ENCODE results near the gene PRKAG2. TPM values are rescaled to one million over a fixed set of nuclear protein-coding genes. Genes with fewer than 3 reads are reported as not detected.

PRKAG2 gene
- polyA plus RNA-seq, 1 of the 3 experiments (the other 2 are of a cell fraction): 51.6 TPM

GRCh38 chr7:151550656-151551286, 326.1 kb downstream of the PRKAG2 start:
- no peak for DNase-seq
- H3K9me3 ChIP-seq: no peaks in the 10 kb centered on the region
- no peak overlapping the region for H3K9ac ChIP-seq
- H2AFZ ChIP-seq (ENCODE audit: low read depth): no peak overlapping the region
- CTCF ChIA-PET: interaction anchor here (1.0 kb wide), 1 partner anchor 31 kb away, joined by 5 read pairs; the partner anchor contains the start of gene RHEB
- no peaks in the 10 kb centered on the region for H3K79me2 ChIP-seq (ENCODE audit: insufficient read depth)
- no peaks in the 10 kb centered on the region for H4K20me1 ChIP-seq (ENCODE audit: insufficient read depth)
- peaks cover 0 to 2% of the 10 kb centered on the region in 2 experiments; a peak in 2 of 4 replicates for H3K4me1 ChIP-seq (ENCODE audit: control insufficient read depth in 1 of 2, insufficient read depth in 2 of 2, low read depth in 1 of 2, low read length in 1 of 2)
- H3K9me2 ChIP-seq: no peaks in the 10 kb centered on the region
- no peaks in the 10 kb centered on the region for H3F3A ChIP-seq (replicated peaks; ENCODE audit: insufficient read depth)
- 43% methylated on average over 3 of the region's 3 CpGs for whole genome bisulfite sequencing (ENCODE audit: low lambda C conversion rate)
- no peak overlapping the region for H3K4me2 ChIP-seq
- H3K27me3 ChIP-seq (ENCODE audit: insufficient read depth): no peaks in the 10 kb centered on the region; the same call in 1 of the 2 replicates
- no peak overlapping the region for H3K27ac ChIP-seq (ENCODE audit: low read depth in 2 of 2, low read length in 1 of 2)
- no peaks in the 10 kb centered on the region for H3K36me3 ChIP-seq (replicated peaks in 1 of 2; ENCODE audit: control insufficient read depth in 1 of 2, insufficient read depth in 2 of 2, low read length in 1 of 2)
- no peak for TF ChIP-seq JUND (IDR thresholded peaks at IDR 0.05)
- TF ChIP-seq POLR2AphosphoS5 (IDR thresholded peaks at IDR 0.05; ENCODE audit: low read depth, low read length): no peak
- no peak for TF ChIP-seq TEAD4 (IDR thresholded peaks at IDR 0.05; ENCODE audit: borderline replicate concordance, insufficient read depth)
- no peak for TF ChIP-seq FOXM1 (IDR thresholded peaks at IDR 0.05; ENCODE audit: low read depth)
- no peak for TF ChIP-seq SMC3 (IDR thresholded peaks at IDR 0.05; ENCODE audit: low read depth, low read length)
- TF ChIP-seq, protein P1, sequence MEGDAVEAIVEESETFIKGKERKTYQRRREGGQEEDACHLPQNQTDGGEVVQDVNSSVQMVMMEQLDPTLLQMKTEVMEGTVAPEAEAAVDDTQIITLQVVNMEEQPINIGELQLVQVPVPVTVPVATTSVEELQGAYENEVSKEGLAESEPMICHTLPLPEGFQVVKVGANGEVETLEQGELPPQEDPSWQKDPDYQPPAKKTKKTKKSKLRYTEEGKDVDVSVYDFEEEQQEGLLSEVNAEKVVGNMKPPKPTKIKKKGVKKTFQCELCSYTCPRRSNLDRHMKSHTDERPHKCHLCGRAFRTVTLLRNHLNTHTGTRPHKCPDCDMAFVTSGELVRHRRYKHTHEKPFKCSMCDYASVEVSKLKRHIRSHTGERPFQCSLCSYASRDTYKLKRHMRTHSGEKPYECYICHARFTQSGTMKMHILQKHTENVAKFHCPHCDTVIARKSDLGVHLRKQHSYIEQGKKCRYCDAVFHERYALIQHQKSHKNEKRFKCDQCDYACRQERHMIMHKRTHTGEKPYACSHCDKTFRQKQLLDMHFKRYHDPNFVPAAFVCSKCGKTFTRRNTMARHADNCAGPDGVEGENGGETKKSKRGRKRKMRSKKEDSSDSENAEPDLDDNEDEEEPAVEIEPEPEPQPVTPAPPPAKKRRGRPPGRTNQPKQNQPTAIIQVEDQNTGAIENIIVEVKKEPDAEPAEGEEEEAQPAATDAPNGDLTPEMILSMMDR (IDR thresholded peaks at IDR 0.05): no peak
- TF ChIP-seq USF1 (IDR thresholded peaks at IDR 0.05; ENCODE audit: borderline replicate concordance, low read depth): no peak
- no peak for TF ChIP-seq TCF12 (IDR thresholded peaks at IDR 0.05)
- no peak for TF ChIP-seq YY1 (IDR thresholded peaks at IDR 0.05; ENCODE audit: low read depth)
- no peak for TF ChIP-seq PBX3 (IDR thresholded peaks at IDR 0.05)
- no peak overlapping the region for H3K4me3 ChIP-seq (ENCODE audit: low read depth in 2 of 2, low read length in 1 of 2)
- POLR2A ChIA-PET: no interaction called here

DNA sequence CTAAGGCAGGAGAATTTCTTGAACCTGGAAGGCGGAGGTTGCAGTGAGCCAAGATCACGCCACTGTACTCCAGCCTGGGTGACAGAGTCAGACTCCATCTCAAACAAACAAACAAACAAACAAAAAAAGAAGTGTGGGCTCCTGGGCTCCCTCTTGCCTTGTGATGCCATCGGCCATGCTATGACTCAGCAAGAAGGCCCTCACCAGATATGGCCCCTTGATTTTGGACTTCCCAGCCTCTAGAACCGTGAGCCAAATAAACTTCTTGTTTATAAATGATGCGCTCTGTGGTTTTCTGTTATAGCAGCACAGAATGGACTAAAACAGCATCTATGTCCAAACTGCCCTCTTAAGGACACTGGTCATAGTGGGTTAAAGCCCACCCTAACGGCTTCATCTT, 327.3 kb downstream of the PRKAG2 start:
- H2AFZ ChIP-seq (ENCODE audit: low read depth): no peak overlapping the region
- 87% methylated on average over 6 of the region's 6 CpGs for WGBS (ENCODE audit: low lambda C conversion rate)
- no peaks in the 10 kb centered on the region for H4K20me1 ChIP-seq (ENCODE audit: insufficient read depth)
- H3K79me2 ChIP-seq (ENCODE audit: insufficient read depth): no peaks in the 10 kb centered on the region
- H3K4me2 ChIP-seq: no peak overlapping the region
- no peak for DNase-seq
- no peaks in the 10 kb centered on the region for H3F3A ChIP-seq (replicated peaks; ENCODE audit: insufficient read depth)
- no peaks in the 10 kb centered on the region for H3K9me3 ChIP-seq
- H3K27me3 ChIP-seq (ENCODE audit: insufficient read depth): no peaks in the 10 kb centered on the region; the same call in 1 of the 2 replicates
- H3K4me3 ChIP-seq (ENCODE audit: low read depth in 2 of 2, low read length in 1 of 2): no peak overlapping the region
- H3K4me1 ChIP-seq (ENCODE audit: control insufficient read depth in 1 of 2, insufficient read depth in 2 of 2, low read depth in 1 of 2, low read length in 1 of 2): peaks cover 0 to 2% of the 10 kb centered on the region in 2 experiments; a peak in 2 of 4 replicates
- ChIA-PET CTCF (interaction anchor here (1.0 kb wide), 1 partner anchor 30 kb away, joined by 5 read pairs; the partner anchor contains the start of gene RHEB), POLR2A (no interaction called here)
- TF ChIP-seq, protein P2, sequence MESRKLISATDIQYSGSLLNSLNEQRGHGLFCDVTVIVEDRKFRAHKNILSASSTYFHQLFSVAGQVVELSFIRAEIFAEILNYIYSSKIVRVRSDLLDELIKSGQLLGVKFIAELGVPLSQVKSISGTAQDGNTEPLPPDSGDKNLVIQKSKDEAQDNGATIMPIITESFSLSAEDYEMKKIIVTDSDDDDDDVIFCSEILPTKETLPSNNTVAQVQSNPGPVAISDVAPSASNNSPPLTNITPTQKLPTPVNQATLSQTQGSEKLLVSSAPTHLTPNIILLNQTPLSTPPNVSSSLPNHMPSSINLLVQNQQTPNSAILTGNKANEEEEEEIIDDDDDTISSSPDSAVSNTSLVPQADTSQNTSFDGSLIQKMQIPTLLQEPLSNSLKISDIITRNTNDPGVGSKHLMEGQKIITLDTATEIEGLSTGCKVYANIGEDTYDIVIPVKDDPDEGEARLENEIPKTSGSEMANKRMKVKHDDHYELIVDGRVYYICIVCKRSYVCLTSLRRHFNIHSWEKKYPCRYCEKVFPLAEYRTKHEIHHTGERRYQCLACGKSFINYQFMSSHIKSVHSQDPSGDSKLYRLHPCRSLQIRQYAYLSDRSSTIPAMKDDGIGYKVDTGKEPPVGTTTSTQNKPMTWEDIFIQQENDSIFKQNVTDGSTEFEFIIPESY (IDR thresholded peaks at IDR 0.05; ENCODE audit: borderline replicate concordance, low read depth): no peak
- TF ChIP-seq RCOR1 (IDR thresholded peaks at IDR 0.05; ENCODE audit: low read length) (no peak), MEF2A (IDR thresholded peaks at IDR 0.05; ENCODE audit: borderline replicate concordance, low read depth) (no peak), USF2 (IDR thresholded peaks at IDR 0.05; ENCODE audit: borderline replicate concordance, low read depth, low read length) (no peak), TCF12 (IDR thresholded peaks at IDR 0.05) (no peak), TEAD4 (IDR thresholded peaks at IDR 0.05; ENCODE audit: borderline replicate concordance, insufficient read depth) (no peak), ELF1 (IDR thresholded peaks at IDR 0.05) (no peak), JUND (IDR thresholded peaks at IDR 0.05) (no peak)
- TF ChIP-seq, protein P3, sequence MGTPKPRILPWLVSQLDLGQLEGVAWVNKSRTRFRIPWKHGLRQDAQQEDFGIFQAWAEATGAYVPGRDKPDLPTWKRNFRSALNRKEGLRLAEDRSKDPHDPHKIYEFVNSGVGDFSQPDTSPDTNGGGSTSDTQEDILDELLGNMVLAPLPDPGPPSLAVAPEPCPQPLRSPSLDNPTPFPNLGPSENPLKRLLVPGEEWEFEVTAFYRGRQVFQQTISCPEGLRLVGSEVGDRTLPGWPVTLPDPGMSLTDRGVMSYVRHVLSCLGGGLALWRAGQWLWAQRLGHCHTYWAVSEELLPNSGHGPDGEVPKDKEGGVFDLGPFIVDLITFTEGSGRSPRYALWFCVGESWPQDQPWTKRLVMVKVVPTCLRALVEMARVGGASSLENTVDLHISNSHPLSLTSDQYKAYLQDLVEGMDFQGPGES (IDR thresholded peaks at IDR 0.05; ENCODE audit: low read depth, low read length): no peak
- H3K9me2 ChIP-seq: no peaks in the 10 kb centered on the region
- H3K36me3 ChIP-seq (replicated peaks in 1 of 2; ENCODE audit: control insufficient read depth in 1 of 2, insufficient read depth in 2 of 2, low read length in 1 of 2): no peaks in the 10 kb centered on the region
- H3K9ac ChIP-seq: no peak overlapping the region
- H3K27ac ChIP-seq (ENCODE audit: low read depth in 2 of 2, low read length in 1 of 2): no peak overlapping the region
